ENCODE data around the gene KAT6B.
"Not testable (repeated sequence)": the region's sequence is repeated elsewhere in the genome, so short reads cannot be mapped to it uniquely, and the experiment has no call there.

Gene KAT6B

GRCh38 chr10:74826142-74827044 lies at the start of gene KAT6B:
Gene KAT6B, plus strand, starts transcription at chr10:74826600. Its CDS starts 16,258 bp downstream, at chr10:74842858.
- DNase-seq (ENCODE audit: low read depth, low spot score), result peak; percentile 100

DNA sequence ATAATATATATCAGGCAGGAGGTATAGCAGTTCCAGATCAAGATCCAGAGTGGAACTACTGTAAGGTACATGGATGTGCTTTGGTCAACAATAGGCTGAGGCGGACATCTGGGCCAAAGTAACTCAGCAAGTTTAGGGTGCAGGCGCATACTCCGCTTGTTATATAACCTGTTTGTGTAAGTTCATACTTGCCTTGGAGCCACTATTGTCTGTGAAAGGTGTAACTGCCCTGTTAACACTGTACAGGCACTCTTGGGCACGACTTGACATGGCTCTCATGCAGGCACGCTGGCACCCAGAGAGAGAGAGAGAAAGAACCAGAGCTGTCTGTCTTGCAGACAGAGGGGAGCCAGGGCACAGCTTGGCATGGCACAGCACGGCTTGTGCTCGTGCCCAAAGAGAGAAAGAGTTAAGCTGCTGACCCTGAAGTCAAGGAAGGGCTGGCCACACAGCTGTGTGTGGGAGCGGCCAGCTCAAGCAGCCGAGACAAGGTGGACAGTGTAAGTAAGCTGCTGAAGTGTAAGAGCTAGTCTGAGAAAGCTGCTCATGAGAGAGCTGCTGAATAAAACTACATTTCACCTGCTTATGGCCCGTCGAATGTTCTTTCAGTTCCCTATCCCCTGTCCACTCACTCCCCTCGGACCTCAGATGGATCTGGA lies 47.8 kb upstream of the KAT6B start:
- DNase-seq (ENCODE audit: low read depth, low spot score), result no peak

DNA sequence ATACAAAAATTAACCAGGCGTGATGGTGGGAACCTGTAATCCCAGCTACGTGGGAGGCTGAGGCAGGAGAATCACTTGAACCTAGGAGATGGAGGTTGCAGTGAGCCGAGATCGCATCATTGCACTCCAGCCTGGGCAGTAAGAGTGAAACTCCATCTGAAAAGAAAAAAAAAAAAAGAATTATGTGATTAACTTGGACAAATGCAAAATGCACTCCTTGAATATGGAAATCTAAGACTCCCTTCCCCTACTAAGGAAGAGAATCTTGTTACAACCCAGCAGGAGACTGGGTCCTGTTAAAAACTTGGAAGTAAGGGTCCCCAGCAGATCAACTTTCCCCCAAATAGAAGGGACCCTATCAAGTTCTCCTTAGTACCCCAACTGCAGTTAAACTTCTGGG lies 44.5 kb upstream of the KAT6B start:
- DNase-seq (ENCODE audit: low read depth, low spot score), result not testable (repeated sequence)

DNA sequence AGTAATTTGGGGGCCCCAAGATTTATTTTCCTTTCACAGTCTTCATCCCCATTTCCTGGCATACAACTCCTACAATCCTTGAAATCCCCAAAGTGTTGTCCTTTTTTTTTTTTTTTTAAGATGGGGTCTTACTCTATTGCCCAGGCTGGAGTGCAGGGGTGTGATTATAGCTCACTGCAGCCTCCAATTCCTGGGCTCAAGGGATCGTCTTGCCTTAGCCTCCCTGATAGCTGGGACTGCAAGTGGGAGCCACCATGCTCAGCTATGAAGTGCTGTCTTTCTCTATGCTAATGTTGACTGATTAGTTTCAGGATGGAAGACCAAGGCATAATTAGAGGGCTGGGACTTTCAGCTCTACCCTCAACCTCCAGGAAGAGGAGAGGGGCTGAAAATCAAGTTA lies 41.9 kb upstream of the KAT6B start:
- DNase-seq (ENCODE audit: low read depth, low spot score), result no peak

GRCh38 chr10:74786126-74786525 lies 40.3 kb upstream of the KAT6B start:
- no peak for DNase-seq (ENCODE audit: low read depth, low spot score)

GRCh38 chr10:74787457-74787856 lies 38.9 kb upstream of the KAT6B start:
- no peak for DNase-seq (ENCODE audit: low read depth, low spot score)

DNA sequence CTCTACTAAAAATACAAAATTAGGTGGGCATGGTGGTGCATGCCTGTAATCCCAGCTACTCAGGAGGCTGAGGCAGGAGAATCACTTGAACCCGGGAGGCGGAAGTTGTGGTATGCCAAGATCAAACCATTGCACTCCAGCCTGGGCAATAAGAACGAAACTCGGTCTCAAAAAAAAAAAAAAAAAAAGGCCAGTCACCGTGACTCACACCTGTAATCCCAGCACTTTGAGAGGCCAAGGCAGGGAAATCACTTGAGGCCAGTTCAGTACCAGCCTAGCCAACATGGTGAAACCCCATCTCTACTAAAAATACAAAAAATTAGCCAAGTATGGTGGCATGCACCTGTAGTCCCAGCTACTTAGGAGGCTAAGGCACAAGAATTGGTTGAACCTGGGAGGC lies 34.4 kb upstream of the KAT6B start:
- not testable (repeated sequence) for DNase-seq (ENCODE audit: low read depth, low spot score)

- no peak for DNase-seq (ENCODE audit: low read depth, low spot score)
Observed at GRCh38 chr10:74792726-74793125, 33.7 kb upstream of the KAT6B start.

GRCh38 chr10:74793240-74793639 lies 33.2 kb upstream of the KAT6B start:
- not testable (repeated sequence) for DNase-seq (ENCODE audit: low read depth, low spot score)

DNA sequence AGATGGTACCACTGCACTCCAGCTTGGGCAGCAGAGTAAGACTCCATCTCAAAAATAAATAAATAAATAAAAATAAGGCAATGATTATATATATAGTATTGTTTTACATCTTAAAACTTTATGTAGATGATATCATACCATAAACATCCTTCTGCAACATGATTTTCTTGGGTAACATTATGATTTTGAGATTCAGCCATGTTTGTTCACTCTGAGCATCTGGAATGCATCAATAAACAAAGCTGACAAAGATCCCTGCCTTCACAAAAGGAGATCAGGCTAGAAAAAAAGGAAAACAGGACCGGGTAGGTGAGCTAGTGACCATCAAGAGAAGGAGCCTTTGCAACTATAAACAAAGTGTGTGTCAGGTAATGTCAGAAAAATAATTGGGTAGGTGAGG lies 31.9 kb upstream of the KAT6B start:
- DNase-seq (ENCODE audit: low read depth, low spot score), result no peak

DNA sequence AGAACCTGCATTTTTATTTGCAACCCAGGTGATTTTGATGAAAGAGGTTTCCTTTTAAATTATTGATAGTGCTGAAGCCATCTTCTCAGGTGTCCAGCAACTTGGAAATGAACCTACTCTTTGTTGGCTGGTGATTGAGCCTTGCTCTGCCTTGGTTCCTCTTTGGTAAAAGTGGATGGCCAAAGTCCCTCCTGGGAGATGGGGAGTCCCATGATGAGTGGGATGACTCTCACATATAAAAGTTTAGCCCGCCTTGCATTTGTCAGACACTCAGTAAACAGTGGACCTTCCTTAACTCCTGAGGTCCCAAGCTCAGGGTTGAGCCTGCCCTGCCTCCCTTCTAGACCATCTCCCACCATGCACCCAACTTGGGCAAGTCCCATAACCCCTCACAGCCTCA lies 28.9 kb upstream of the KAT6B start:
- no peak for DNase-seq (ENCODE audit: low read depth, low spot score)

- DNase-seq (ENCODE audit: low read depth, low spot score), result no peak
Observed at GRCh38 chr10:74799721-74800221, 26.6 kb upstream of the KAT6B start.

DNA sequence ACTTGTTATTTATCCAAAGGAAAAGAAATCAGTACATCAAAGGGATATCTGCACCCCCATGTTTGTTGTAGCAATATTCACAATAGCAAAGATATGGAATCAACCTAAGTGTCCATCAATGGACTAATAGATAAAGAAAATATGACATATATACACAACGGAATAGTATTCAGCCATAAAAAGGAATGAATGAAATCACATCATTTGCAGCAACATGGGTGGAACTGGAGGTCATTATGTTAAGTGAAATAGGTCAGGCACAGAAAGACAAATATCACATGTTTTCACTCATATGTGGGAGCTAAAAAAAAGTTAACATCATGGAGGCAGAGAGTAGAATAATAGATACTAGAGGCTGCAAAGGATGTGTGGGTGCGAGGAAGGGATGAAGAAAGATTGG lies 25.0 kb upstream of the KAT6B start:
- no peak for DNase-seq (ENCODE audit: low read depth, low spot score)

GRCh38 chr10:74808501-74808900 lies 17.9 kb upstream of the KAT6B start:
- DNase-seq (ENCODE audit: low read depth, low spot score), result no peak

DNA sequence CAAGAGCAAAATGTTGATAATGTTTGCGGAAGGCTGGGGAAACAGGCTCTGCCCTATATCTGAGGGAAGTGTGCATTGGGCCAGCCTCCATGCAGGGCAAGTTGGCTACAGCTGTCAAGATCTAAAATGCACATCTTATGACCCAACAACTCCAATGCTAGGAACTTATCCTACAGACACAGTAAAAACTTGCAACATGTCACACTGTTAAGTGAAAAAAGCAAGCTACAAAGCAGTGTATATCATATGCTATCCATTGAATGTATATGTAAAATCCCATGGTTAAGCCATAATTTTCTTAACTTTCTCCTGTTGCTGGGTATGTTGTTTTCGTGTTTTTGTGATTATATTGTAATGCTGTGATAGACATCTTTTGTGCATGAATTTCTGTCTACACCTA lies 16.3 kb upstream of the KAT6B start:
- DNase-seq (ENCODE audit: low read depth, low spot score), result no peak

GRCh38 chr10:74813381-74814259 lies 12.8 kb upstream of the KAT6B start:
- DNase-seq (ENCODE audit: low read depth, low spot score), result peak; percentile 61

DNA sequence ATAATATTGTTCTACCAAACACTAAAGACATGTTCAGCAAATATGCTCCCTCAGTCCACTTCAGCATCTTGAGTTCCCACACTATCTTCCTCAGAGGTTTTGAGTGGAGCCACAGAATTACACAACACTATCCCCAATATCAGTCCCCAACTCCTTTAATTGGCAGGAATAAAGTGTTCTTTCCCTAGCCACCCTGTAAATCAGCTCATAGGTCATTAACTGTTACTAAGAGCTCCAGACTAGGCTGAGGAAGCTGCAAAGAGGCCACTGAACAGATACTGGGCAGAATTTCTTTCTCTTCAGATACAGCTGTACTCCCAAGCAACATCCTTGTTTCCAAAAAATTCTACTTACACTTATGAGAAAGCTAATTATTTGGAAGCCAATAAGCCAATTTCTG lies 11.6 kb upstream of the KAT6B start:
- no peak for DNase-seq (ENCODE audit: low read depth, low spot score)

DNA sequence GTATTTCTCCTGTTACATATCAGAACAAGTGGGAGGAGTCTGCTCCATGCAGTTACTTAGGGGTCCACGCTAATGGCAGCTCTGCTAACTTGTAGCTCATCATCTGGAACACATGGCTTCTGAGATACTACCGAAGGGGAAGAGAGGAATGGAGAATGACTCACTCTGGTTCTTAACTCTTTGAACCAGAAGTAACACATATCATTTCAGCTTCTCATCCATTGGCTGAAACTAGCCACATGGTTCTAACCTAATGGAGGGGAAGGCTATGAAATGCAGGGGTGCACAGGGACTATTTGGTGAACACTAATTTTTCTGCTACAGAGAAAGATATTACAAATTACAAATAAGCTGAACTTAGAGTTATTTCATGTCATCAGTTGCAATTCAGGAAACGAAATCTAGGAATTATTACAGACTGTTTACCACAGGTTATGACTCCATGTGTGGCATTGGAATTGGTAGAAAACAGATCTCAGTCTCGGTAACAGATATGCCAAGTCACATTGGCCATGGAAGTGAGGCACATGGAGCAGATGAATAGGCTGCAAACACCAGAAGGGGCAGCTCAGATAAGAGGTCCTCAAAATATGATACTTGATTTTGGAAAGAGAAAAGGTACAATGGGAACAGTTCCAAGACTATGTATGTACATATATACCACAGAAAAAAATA lies 9.4 kb upstream of the KAT6B start:
- no peak for DNase-seq (ENCODE audit: low read depth, low spot score)

DNA sequence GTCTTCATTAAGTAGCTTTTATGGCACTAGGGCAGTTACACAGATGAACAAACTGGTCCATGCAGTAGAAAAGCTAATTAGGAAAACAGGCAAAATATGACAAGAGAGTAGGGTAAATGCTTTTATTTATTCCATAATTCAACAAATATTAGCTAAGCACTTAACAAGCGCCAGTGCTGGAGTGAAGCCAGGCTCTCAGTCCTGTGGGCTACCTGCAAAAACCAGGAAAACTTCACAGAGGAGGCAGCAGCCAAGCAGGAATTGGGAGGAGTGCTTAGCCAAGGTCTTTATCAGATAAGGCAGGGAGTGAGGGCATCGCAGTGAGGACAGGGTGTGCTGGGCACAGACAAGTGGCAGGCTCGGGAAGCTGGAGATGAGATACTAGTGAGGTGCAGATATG lies 4.9 kb upstream of the KAT6B start:
- no peak for DNase-seq (ENCODE audit: low read depth, low spot score)

DNA sequence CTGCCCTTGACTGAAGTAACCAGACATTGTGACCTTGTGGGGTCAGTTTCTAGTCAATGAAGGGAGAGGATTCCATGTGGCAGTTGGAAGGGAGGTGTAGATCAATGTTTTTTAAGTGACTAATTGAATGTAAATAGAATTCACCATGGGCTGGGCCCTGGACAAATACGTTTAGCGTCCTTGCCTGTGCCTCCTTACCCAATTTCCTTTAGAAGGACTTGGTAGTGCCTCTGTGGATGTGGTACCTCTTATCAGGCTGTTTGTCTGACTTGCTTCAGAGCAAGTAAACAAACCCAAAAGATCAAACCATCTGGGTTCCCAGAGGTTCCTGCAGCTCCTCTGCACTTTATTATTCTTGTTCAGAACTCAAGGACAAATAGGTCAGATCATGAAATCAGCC lies 4.3 kb upstream of the KAT6B start:
- DNase-seq (ENCODE audit: low read depth, low spot score), result no peak

GRCh38 chr10:74822521-74823089 lies 3.8 kb upstream of the KAT6B start:
- no peak for DNase-seq (ENCODE audit: low read depth, low spot score)

All from ELF-1 (cell line).